GM12878 (cell line): Measurements from ENCODE around the gene SSH3. TPM values are rescaled to one million over a fixed set of nuclear protein-coding genes. Genes with fewer than 3 reads are reported as not detected.

Source experiments
- ATAC-seq: fragments of 200-7000 bp; cut with Tn5 transposase; 3 replicates; pipeline ENCODE4 v1.9.1; 2020; ENCODE audit warnings: mild to moderate bottlenecking, moderate library complexity
- BruUV-seq: library from RNA; stranded (reverse); fragments of 400-500 nt; replicated peaks from 2 replicates; lab custom pipeline; 2021; lab: Mats Ljungman, UMichigan
- CTCF ChIA-PET: fragments of 300-600 bp; sonication (Branson Sonifier 250); formaldehyde crosslinking; extraction: SDS; loops from one replicate; lab custom pipeline; 2021; ENCODE audit warnings: inconsistent platforms; lab: Yijun Ruan, JAX
- POLR2A ChIA-PET: fragments of 350-600 bp; formaldehyde crosslinking; extraction: SDS; loops from one replicate; lab custom pipeline; 2021; ENCODE audit warnings: inconsistent platforms; lab: Charles Lee
- RAD21 ChIA-PET: fragments of 300-600 bp; sonication (Branson Sonifier 250); formaldehyde crosslinking; loops from one replicate; lab custom pipeline; 2023; ENCODE audit warnings: antibody characterized with exemption; ENCODE audit not compliant: unreplicated experiment; lab: Charles Lee
- SMC1A ChIA-PET: fragments of 300-600 bp; sonication (Branson Sonifier 250); formaldehyde crosslinking; loops from one replicate; lab custom pipeline; 2023; ENCODE audit not compliant: unreplicated experiment, uncharacterized antibody; lab: Charles Lee
- DNase-seq: peaks from one replicate; pipeline ENCODE4 v3.0.0-alpha.2; 2011; ENCODE audit warnings: low read depth, low spot score
- FAIRE-seq: peaks from 3 replicates; lab custom pipeline; 2011; peaks lifted over from hg19 to GRCh38; lab: Jason Lieb, UNC
- H2AFZ ChIP-seq: 2 replicates; pipeline ENCODE4 v1.6.0; 2011; ENCODE audit warnings: low read depth, low read length, control low read depth; ENCODE audit not compliant: control insufficient read depth
- H3K27ac ChIP-seq: 2 replicates; pipeline ENCODE4 v1.5.1; 2011; ENCODE audit warnings: control low read depth; ENCODE audit not compliant: control insufficient read depth, insufficient read depth
- H3K27me3 ChIP-seq, 2 experiments: replicated peaks in 1 of 2; 2 replicates each; pipeline versions ENCODE4 v1.6.0 to v1.6.1; 2011; ENCODE audit warnings: low read length in 1 of 2; ENCODE audit not compliant: control insufficient read depth in 2 of 2, insufficient read depth in 2 of 2
- H3K36me3 ChIP-seq, 2 experiments: 2 replicates each; pipeline ENCODE4 v1.5.1; 2011; ENCODE audit warnings: low read length in 1 of 2; ENCODE audit not compliant: control insufficient read depth in 2 of 2, insufficient read depth in 2 of 2
- H3K4me1 ChIP-seq: 2 replicates; pipeline ENCODE4 v1.6.1; 2011; ENCODE audit warnings: mild to moderate bottlenecking, low read length, moderate library complexity, mixed read lengths; ENCODE audit not compliant: control insufficient read depth, insufficient read depth
- H3K4me2 ChIP-seq: 2 replicates; pipeline ENCODE4 v1.6.0; 2011; ENCODE audit warnings: control low read depth; ENCODE audit not compliant: control insufficient read depth, insufficient read depth
- H3K4me3 ChIP-seq: fragments of 200-600 bp; sonication (generic); 2 replicates; pipeline ENCODE4 v1.5.1; 2016
- H3K79me2 ChIP-seq: 2 replicates; pipeline ENCODE4 v1.6.0; 2011; ENCODE audit warnings: low read length; ENCODE audit not compliant: control insufficient read depth, insufficient read depth
- H3K9ac ChIP-seq: 2 replicates; pipeline ENCODE4 v1.8.0; 2011; ENCODE audit warnings: low read length, control low read depth, mixed read lengths; ENCODE audit not compliant: control insufficient read depth, insufficient read depth
- H3K9me3 ChIP-seq: replicated peaks from 3 replicates; pipeline ENCODE4 v1.5.1; 2011; ENCODE audit warnings: mild to moderate bottlenecking, low read length; ENCODE audit not compliant: control insufficient read depth, insufficient read depth
- H4K20me1 ChIP-seq: 2 replicates; pipeline ENCODE4 v1.6.0; 2011; ENCODE audit not compliant: control insufficient read depth, insufficient read depth
- EP300 ChIP-seq, 2 experiments: fragments of 150-350 bp in 1 of 2; IDR thresholded peaks; 2 replicates each; pipeline ENCODE4 v1.6.1; 2011 to 2012; ENCODE audit warnings: low read depth in 2 of 2, low read length in 2 of 2, borderline replicate concordance in 1 of 2, improper control_type of control experiment in 1 of 2, inconsistent platforms in 1 of 2; ENCODE audit not compliant: control insufficient read depth in 1 of 2
- HDAC6 ChIP-seq: fragments of 200-600 bp; sonication (generic); IDR thresholded peaks from one replicate; pipeline ENCODE4 v1.8.0; 2017; ENCODE audit warnings: antibody characterized with exemption; ENCODE audit not compliant: unreplicated experiment
- HDGF ChIP-seq: fragments of 450-650 bp; IDR thresholded peaks from 2 replicates; pipeline ENCODE4 v1.6.1; 2016; ENCODE audit warnings: antibody characterized with exemption
- JUND ChIP-seq: IDR thresholded peaks from 2 replicates; pipeline ENCODE4 v1.6.1; 2012; ENCODE audit warnings: low read depth, mild to moderate bottlenecking, low read length, improper control_type of control experiment, moderate library complexity
- NR2F1 ChIP-seq: fragments of 450-650 bp; conservative IDR thresholded peaks from 2 replicates; pipeline ENCODE4 v1.6.1; 2017; ENCODE audit warnings: mild to moderate bottlenecking
- PML ChIP-seq: IDR thresholded peaks from 2 replicates; pipeline ENCODE4 v1.6.1; 2012; ENCODE audit warnings: low read length, inconsistent platforms
- RB1 ChIP-seq: fragments of 450-650 bp; formaldehyde crosslinking; IDR thresholded peaks from 2 replicates; pipeline ENCODE4 v1.6.1; 2017; ENCODE audit warnings: mild to moderate bottlenecking, borderline replicate concordance
- TARDBP ChIP-seq: IDR thresholded peaks from 2 replicates; pipeline ENCODE4 v1.6.1; 2016; ENCODE audit warnings: borderline replicate concordance
- ZNF217 ChIP-seq: fragments of 450-650 bp; IDR thresholded peaks from 2 replicates; pipeline ENCODE4 v1.6.1; 2017; ENCODE audit warnings: antibody characterized with exemption, mild to moderate bottlenecking
- WGBS: methylation state at CpG from one replicate; pipeline ENCODE4 v1.1.6; 2016; ENCODE audit warnings: low lambda C conversion rate; ENCODE audit not compliant: insufficient replicate concordance, insufficient coverage; ENCODE audit errors: missing lambda C conversion rate; 5-methylcytosine and 5-hydroxymethylcytosine counted together
- in situ Hi-C: fragments of 300-500 bp; cut with MboI; formaldehyde crosslinking; loops from 9 replicates; pipeline ENCODE4 v1.14.3; 2018; ENCODE audit warnings: mixed read lengths
- intact Hi-C: fragments of 100-400 bp; cut with micrococcal nuclease; formaldehyde crosslinking; loops from one replicate; pipeline ENCODE4 v1.14.2; 2022; ENCODE audit not compliant: unreplicated experiment
- polyA plus RNA-seq, 11 experiments: library from polyadenylated mRNA; depleted of rRNA in 4 of 11; unstranded in 6 of 11; stranded (reverse) in 5 of 11; fragments of >200 nt; fragmentation: Nextera tagmentation in 4 of 11; fragmentation: Illumina TruSeq in 1 of 11; extraction: Ambion mirVana in 4 of 11; extraction: Trizol in 1 of 11; gene quantifications; 1 replicate in 1 of 11; 2 replicates in 10 of 11; pipeline versions ENCODE4 v1.2.1 to v1.2.3, GENCODE V29; 2011 to 2016; ENCODE audit warnings: inconsistent platforms in 2 of 11, missing spikeins in 2 of 11, low read depth in 1 of 11
- total RNA-seq, 4 experiments: library from RNA; depleted of rRNA in 3 of 4; stranded (reverse); fragments of >200 nt in 3 of 4; fragmentation: Illumina TruSeq in 1 of 4; extraction: Trizol in 1 of 4; gene quantifications; 2 replicates each; pipeline versions ENCODE4 v1.2.1 to v1.2.3, GENCODE V29; 2013 to 2021
- TF ChIP-seq, protein P1 (sequence below): fragments of 450-650 bp; IDR thresholded peaks from 2 replicates; pipeline ENCODE4 v1.6.1; 2014; ENCODE audit warnings: mild to moderate bottlenecking

Gene SSH3
- total and polyA plus RNA-seq, 10 of the 15 experiments (the other 5 are each of a cell fraction or from before 2014, with no cell fraction given), result 0.05 to 0.83 (median 0.28) TPM; not detected in 3

DNA sequence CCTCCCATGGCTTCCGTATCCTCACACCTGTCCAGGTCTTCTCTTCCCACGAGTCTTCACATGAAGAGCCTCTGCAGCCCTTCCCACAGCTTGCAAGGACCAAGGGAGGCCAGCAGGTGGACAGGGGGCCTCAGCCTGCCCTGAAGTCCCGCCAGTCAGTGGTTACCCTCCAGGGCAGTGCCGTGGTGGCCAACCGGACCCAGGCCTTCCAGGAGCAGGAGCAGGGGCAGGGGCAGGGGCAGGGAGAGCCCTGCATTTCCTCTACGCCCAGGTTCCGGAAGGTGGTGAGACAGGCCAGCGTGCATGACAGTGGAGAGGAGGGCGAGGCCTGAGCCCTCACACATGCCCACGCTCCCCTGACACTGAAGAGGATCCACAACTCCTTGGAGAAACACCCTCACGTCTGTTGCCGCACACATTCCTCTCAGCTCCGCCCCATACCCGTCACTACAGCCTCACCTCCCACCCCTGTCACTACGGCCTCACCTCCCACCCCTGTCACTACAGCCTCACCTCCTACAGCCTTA lies 8.3 kb downstream of the SSH3 start:
- H3K79me2 ChIP-seq, result no peaks in the 10 kb centered on the region
- H3K4me3 ChIP-seq, result no peak overlapping the region
- no peak overlapping the region for H3K27ac ChIP-seq
- H3K9me3 ChIP-seq, result no peaks in the 10 kb centered on the region
- H2AFZ ChIP-seq, result no peak overlapping the region
- no peak for TF ChIP-seq ZNF217
- TF ChIP-seq HDAC6, result no peak
- no peak for TF ChIP-seq EP300 (IDR thresholded peaks at IDR 0.05; ENCODE audit: borderline replicate concordance in 1 of 2, control insufficient read depth in 1 of 2, low read depth in 2 of 2, low read length in 2 of 2)
- TF ChIP-seq TARDBP, result no peak
- no peak for TF ChIP-seq RB1
- TF ChIP-seq NR2F1, result no peak
- TF ChIP-seq JUND, result no peak
- TF ChIP-seq, protein P1, sequence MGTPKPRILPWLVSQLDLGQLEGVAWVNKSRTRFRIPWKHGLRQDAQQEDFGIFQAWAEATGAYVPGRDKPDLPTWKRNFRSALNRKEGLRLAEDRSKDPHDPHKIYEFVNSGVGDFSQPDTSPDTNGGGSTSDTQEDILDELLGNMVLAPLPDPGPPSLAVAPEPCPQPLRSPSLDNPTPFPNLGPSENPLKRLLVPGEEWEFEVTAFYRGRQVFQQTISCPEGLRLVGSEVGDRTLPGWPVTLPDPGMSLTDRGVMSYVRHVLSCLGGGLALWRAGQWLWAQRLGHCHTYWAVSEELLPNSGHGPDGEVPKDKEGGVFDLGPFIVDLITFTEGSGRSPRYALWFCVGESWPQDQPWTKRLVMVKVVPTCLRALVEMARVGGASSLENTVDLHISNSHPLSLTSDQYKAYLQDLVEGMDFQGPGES, result no peak
- TF ChIP-seq PML, result no peak
- TF ChIP-seq HDGF, result no peak
- FAIRE-seq (no peak), ATAC-seq (no peak), DNase-seq (no peak)
- no TSS peak for BruUV-seq
- ChIA-PET POLR2A (interaction anchor here (0.5 to 1.1 kb wide), 2 partner anchors 23 to 1022 kb away, joined by 3 to 4 read pairs; partner anchors contain the start of gene YIF1A), CTCF (interaction anchor here (1.3 kb wide), 1 partner anchor 19 kb away, joined by 3 read pairs; no protein-coding TSS in a partner anchor), SMC1A (no interaction called here), RAD21 (interaction anchor here (1.7 kb wide), 1 partner anchor 49 kb away, joined by 4 read pairs; no protein-coding TSS in a partner anchor)
- no peak overlapping the region for H3K4me2 ChIP-seq
- no peaks in the 10 kb centered on the region for H3K27me3 ChIP-seq
- in situ Hi-C loops, result no loop called here
- no peak overlapping the region for H3K9ac ChIP-seq
- no peaks in the 10 kb centered on the region for H3K4me1 ChIP-seq
- intact Hi-C loops, result no loop called here
- WGBS, result 89% methylated on average over 15 of the region's 15 CpGs
- no peaks in the 10 kb centered on the region for H4K20me1 ChIP-seq
- no peaks in the 10 kb centered on the region for H3K36me3 ChIP-seq
